ENCODE results near the gene PYCR2. TPM values are rescaled to one million over a fixed set of nuclear protein-coding genes. Genes with fewer than 3 reads are reported as not detected.
"Not testable (repeated sequence)": the region's sequence is repeated elsewhere in the genome, so short reads cannot be mapped to it uniquely, and the experiment has no call there.

Gene PYCR2
- total RNA-seq, 4 donors from 2014 or later: 28.8 to 53.8 (median 43.3) TPM

- TF ChIP-seq CTCF (IDR thresholded peaks at IDR 0.05): no peak
- TF ChIP-seq POLR2A (IDR thresholded peaks at IDR 0.05): no peak
- no peak for TF ChIP-seq POLR2AphosphoS5 (IDR thresholded peaks at IDR 0.05)
- no peak for TF ChIP-seq EP300 (IDR thresholded peaks at IDR 0.05)
- 51% methylated on average over 3 of the region's 3 CpGs for WGBS
- Histone ChIP-seq H3K4me1 (peaks cover 14% of the 10 kb centered on the region), H3K27me3 (no peaks in the 10 kb centered on the region), H3K27ac (no peak overlapping the region), H3K9me3 (no peaks in the 10 kb centered on the region), H3K36me3 (no peaks in the 10 kb centered on the region), H3K4me3 (no peak overlapping the region)
- DNase-seq (ENCODE audit: low spot score in 2 of 2): no peak
Measured at GRCh38 chr1:225936523-225936922, 12.5 kb upstream of the PYCR2 start.

DNA sequence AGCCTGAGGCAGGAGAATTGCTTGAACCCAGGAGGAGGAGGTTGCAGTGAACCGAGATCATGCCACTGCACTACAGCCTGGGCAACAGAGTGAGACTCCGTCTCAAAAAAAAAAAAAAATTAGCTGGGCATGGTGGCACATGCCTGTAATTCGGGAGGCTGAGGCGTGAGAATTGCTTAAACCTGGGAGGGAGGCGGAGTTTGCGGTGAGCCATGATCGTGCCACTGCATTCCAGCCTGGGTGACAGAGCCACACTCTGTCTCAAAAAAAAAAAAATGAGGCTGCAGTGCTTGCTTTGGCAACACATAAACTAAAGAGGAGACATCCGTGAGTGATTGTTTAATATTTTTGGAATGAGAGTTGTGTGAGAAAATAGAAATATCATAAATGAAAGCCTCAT lies 12.0 kb upstream of the PYCR2 start:
- not testable (repeated sequence) for DNase-seq (ENCODE audit: low spot score in 2 of 2); H3K27ac ChIP-seq; H3K36me3 ChIP-seq; H3K4me3 ChIP-seq; H3K27me3 ChIP-seq; H3K9me3 ChIP-seq
- H3K4me1 ChIP-seq: peaks cover 11% of the 10 kb centered on the region
- WGBS: 44% methylated on average over 8 of the region's 8 CpGs

DNA sequence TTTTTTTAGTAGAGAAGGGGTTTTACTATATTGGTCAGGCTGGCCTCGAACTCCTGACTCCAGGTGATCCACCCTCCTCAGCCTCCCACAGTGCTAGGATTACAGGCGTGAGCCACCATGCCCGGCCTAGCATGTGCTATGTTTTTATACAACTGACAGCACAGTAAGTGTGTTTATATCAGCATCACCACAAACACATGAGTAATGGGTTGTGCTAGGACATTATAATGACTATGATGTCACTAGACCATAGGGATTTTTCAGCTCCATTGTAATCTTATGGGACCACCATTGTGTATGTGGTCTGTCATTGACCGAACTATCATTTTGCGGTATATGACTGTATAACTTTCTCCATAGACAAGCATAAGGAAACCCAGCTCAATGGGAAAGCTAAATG lies 10.7 kb upstream of the PYCR2 start:
- Histone ChIP-seq H3K27me3 (no peaks in the 10 kb centered on the region), H3K36me3 (no peaks in the 10 kb centered on the region), H3K4me1 (peaks cover 3% of the 10 kb centered on the region), H3K4me3 (no peak overlapping the region), H3K27ac (no peak overlapping the region), H3K9me3 (no peaks in the 10 kb centered on the region)
- TF ChIP-seq EP300 (IDR thresholded peaks at IDR 0.05) (no peak), POLR2AphosphoS5 (IDR thresholded peaks at IDR 0.05) (no peak), POLR2A (IDR thresholded peaks at IDR 0.05) (no peak), CTCF (IDR thresholded peaks at IDR 0.05) (no peak)
- 99% methylated on average over 5 of the region's 5 CpGs for WGBS
- DNase-seq (ENCODE audit: low spot score in 2 of 2): no peak

DNA sequence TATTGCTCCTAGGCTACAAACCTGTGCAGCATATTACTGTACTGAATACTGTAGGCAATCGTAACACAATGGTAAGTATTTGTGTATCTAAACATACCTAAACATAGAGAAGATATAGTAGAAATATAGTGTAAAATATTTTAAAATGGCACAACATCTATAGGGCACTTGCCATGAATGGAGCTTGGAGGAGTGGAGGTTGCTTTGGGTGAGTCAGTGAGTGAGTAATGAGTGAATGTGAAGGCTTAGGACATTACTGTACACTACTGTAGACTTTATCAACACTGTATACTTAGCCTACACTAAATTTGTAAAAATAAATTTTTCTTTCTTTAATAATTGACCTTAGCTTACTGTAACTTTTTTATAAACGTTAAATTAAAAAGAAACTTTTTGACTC lies 9.0 kb upstream of the PYCR2 start:
- 81% methylated on average over 2 of the region's 2 CpGs for WGBS
- DNase-seq (ENCODE audit: low spot score in 2 of 2): no peak

GRCh38 chr1:225931270-225932136 lies 7.5 kb upstream of the PYCR2 start:
- Histone ChIP-seq H3K4me1 (no peaks in the 10 kb centered on the region), H3K4me3 (no peak overlapping the region), H3K27me3 (no peaks in the 10 kb centered on the region), H3K27ac (no peak overlapping the region), H3K36me3 (no peaks in the 10 kb centered on the region), H3K9me3 (no peaks in the 10 kb centered on the region)
- WGBS: 84% methylated on average over 5 of the region's 5 CpGs
- TF ChIP-seq POLR2AphosphoS5 (IDR thresholded peaks at IDR 0.05) (no peak), EP300 (IDR thresholded peaks at IDR 0.05) (no peak), CTCF (IDR thresholded peaks at IDR 0.05) (no peak), POLR2A (IDR thresholded peaks at IDR 0.05) (no peak)
- DNase-seq (ENCODE audit: low spot score in 2 of 2): no peak

More for the DNA sequence above, 9.0 kb upstream of the PYCR2 start:
- no peak overlapping the region for H3K27ac ChIP-seq
- no peaks in the 10 kb centered on the region for H3K9me3 ChIP-seq
- TF ChIP-seq CTCF (IDR thresholded peaks at IDR 0.05) (no peak), POLR2A (IDR thresholded peaks at IDR 0.05) (no peak), POLR2AphosphoS5 (IDR thresholded peaks at IDR 0.05) (no peak), EP300 (IDR thresholded peaks at IDR 0.05) (no peak)
- no peaks in the 10 kb centered on the region for H3K27me3 ChIP-seq
- H3K4me1 ChIP-seq: no peaks in the 10 kb centered on the region
- no peak overlapping the region for H3K4me3 ChIP-seq
- H3K36me3 ChIP-seq: no peaks in the 10 kb centered on the region

All from suprapubic skin (tissue), 4 donors.